GM21390 (cell line): Measurements from ENCODE around the gene DNASE1L2.
"Not testable (repeated sequence)": the region's sequence is repeated elsewhere in the genome, so short reads cannot be mapped to it uniquely, and the experiment has no call there.

Experiments
- ATAC-seq: cut with Tn5 transposase; IDR thresholded peaks from one replicate; pipeline ENCODE4 v1.9.1; 2021; ENCODE audit not compliant: unreplicated experiment

DNASE1L2 gene

DNA sequence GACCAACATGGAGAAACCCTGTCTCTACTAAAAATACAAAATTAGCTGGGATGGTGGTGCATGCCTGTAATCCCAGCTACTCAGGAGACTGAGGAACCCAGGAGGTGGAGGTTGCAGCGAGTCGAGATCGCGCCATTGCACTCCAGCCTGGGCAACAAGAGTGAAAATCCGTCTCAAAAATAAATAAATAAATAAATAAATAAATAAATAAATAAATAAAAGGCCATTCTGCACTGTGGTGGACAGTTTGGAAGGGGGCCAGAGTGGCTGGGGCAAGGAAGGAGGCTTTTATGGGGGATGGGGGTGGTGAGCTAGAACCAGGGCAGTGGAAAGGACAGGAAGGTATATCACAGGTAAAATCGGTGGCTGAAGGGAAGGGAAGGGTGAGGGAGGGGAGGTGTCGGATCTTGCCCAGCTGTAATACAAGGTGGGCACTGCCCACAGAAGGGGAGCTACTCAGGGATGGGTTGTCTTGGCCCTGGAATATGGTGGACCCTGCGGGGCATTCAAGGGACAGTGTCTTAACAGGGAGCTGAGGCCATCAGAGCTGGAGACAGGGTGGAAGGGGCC, 33.0 kb upstream of the DNASE1L2 start:
- not testable (repeated sequence) for ATAC-seq

DNA sequence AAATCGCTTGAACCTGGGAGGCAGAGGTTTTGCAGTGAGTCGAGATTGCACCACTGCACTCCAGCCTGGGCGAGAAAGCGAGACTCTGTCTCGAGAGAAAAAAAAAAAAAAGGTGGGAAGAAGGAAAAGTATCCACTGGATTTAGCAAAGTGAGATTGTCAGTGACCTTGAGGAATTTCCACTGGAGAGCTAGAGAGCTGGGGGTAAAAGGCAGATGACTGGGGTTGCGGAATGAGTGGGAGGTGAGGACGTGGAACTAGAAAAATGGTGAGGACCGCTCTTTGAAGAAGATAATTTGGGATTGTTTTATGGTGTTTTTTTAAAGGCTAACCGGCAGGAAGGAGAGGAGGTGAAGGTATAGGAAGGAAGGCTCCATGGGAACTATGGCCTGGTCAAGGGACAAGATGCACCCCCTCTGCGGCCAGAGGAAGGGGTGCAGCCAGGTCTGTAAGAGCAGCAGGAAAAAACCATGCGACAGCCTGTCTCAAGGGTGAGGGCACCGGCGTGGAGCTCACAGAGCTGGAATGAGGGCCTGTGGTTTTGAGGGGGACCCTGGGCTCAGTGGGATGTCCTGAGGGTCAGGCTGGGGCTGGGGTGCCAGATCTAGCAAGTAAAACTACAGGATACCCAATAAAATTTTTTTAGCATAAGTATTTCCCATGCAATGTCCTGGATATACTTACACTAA, 31.7 kb upstream of the DNASE1L2 start:
- no peak for ATAC-seq

DNA sequence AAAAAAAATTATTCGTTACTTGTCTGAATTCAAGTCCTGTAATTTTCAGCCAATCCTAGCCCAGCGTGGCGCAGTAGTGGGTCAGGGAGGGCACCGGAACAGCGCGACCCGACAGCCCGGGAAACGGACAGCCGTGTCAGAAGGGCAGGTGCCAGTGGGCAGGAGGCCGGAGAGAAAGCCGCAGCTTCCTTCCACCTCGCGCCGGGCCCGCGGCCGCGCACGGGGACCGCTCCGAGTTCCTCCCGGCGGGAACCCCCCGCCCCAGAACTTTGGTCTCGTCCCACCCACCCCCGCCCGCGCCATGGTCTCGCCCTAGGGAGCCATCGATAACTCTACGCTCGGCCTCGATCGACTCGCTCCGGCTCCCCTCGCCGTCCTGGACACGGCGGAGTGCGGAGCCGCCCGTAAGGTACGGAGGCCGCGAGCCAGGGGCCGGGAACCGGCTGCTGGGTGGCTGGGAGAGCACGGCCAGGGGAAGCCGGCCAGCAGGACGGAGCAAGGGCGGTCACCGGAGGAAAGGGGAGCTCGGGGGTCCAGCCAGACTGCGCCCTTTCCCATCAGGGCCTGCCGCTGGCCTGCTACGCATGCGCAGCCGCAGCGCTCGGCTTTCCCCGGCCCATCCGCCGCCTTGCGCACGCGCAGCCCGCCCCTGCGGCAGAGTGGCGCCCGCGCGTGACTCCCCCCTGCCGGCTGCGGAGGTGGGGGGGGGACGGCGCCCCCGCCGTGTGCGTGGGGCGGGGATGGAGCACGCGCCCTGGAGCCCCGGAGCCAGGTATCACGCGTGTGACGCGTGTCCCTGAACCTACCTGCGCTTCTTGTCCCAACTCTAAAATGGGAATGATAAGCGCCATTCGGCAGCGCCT, 30.9 kb upstream of the DNASE1L2 start, which contains the start of gene MLST8:
Gene MLST8 (plus strand): TSS at position 351 of the 863 bp plus-strand sequence. CDS start 632 bp downstream, outside the sequence.
- peak; percentile 51 for ATAC-seq

DNA sequence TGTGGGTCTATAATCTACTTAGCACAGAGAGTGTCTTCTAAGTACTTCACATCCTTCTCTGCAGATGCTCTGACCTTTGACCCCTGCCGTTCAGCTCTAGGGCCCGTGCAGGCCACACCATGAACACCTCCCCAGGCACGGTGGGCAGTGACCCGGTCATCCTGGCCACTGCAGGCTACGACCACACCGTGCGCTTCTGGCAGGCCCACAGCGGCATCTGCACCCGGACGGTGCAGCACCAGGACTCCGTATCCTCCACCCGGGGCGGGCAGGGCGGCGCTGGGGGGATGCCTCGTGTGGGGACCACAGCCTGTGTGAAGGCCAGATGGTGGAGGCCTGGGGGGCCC, 30.3 kb upstream of the DNASE1L2 start:
- ATAC-seq = peak; percentile 11

GRCh38 chr16:2206420-2206779, 29.8 kb upstream of the DNASE1L2 start:
- ATAC-seq = peak; percentile 6

- ATAC-seq = no peak
Observed at GRCh38 chr16:2206780-2207433, 29.3 kb upstream of the DNASE1L2 start.

- no peak for ATAC-seq
Observed at GRCh38 chr16:2207872-2208271, 28.4 kb upstream of the DNASE1L2 start.

DNA sequence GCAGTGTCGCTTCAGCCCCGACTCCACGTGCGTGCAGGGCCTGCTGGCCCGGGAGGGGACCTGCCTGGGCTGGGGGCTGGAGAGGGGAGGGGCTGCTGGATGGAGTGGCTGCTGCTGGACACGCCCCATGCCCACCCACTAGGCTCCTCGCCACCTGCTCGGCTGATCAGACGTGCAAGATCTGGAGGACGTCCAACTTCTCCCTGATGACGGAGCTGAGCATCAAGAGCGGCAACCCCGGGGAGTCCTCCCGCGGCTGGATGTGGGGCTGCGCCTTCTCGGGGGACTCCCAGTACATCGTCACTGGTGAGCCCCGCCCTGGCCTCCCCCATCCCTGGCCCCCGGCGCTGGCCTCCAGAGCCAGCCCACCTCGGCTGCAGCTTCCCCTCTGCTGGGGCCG, 27.9 kb upstream of the DNASE1L2 start:
- no peak for ATAC-seq

- no peak for ATAC-seq
Observed at GRCh38 chr16:2208772-2209171, 27.5 kb upstream of the DNASE1L2 start.

- no peak for ATAC-seq
Observed at GRCh38 chr16:2209258-2210008, 26.8 kb upstream of the DNASE1L2 start.

- no peak for ATAC-seq
Observed at GRCh38 chr16:2210009-2210332, 26.3 kb upstream of the DNASE1L2 start.

DNA sequence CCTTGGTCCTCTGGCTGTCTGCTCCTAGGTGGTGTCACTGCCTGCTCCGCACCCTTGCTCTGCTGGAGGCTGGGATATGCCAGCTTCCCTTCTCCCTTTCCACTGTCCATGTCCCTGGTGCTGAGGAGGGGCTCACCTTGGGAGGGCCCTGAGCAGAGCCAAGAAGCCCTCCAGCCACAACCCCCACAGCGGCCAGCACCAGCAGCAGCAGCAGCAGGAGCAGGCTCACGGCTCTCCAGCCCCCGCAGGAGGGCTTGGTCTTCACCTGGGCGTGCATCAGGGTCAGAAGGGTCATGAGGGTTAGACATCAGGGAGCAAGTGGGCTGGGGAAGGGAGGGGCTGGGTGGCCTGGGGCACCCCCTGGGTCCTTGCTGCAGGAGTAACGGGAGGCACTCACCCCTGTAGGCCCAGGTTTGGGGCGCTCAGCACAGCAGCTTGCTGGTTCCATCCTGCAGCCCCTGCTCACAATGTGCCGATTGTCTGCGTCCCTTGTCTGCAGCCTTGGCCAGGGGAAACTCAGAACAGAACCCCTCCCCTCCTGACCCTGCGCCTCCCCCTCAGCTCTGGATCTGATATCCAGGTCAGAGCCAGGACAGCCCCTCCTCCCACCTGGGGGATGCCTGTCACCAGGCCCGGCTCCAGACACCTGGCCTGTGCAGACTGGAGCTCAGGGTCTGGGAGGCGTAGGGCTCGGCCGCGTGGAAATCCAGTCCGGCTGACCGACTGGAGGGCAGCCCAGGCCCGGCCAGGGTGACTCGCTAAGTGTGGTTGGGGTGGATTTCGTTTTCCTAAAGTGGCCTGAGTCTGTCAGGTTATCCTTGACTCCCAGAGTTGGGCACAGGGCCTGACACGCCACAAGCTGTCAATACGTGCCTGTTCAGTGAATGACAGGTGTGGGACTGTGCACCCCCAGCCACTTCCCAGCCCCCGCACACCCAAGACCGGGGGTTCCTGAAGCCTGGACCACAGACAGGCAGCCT, 25.6 kb upstream of the DNASE1L2 start, which contains the start of gene BRICD5:
Gene BRICD5 (minus strand): TSS at position 478 of the 980 bp plus-strand sequence. CDS start 30 bp downstream, at position 448.
- ATAC-seq = no peak

DNA sequence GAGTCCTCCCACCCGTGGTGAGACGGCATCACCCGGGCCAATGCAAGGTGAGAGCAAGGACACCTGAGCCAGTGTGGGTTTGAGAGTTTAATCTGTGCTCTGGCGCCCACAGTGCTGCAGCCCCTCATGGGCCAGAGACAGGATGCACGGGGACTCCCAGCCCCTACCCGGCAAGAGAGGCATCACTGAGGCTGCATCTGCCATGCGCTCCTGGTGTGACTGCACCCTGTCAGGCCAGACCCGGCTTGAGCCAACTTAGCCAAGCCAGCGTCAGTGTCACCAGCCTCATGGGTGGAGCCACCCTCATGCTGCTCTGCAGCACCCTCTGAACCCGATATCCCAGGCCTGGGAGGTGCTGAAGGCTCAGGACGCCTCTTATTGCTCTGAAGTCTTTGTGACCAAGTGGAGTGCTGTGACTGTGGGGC, 24.3 kb upstream of the DNASE1L2 start:
- ATAC-seq = no peak

DNA sequence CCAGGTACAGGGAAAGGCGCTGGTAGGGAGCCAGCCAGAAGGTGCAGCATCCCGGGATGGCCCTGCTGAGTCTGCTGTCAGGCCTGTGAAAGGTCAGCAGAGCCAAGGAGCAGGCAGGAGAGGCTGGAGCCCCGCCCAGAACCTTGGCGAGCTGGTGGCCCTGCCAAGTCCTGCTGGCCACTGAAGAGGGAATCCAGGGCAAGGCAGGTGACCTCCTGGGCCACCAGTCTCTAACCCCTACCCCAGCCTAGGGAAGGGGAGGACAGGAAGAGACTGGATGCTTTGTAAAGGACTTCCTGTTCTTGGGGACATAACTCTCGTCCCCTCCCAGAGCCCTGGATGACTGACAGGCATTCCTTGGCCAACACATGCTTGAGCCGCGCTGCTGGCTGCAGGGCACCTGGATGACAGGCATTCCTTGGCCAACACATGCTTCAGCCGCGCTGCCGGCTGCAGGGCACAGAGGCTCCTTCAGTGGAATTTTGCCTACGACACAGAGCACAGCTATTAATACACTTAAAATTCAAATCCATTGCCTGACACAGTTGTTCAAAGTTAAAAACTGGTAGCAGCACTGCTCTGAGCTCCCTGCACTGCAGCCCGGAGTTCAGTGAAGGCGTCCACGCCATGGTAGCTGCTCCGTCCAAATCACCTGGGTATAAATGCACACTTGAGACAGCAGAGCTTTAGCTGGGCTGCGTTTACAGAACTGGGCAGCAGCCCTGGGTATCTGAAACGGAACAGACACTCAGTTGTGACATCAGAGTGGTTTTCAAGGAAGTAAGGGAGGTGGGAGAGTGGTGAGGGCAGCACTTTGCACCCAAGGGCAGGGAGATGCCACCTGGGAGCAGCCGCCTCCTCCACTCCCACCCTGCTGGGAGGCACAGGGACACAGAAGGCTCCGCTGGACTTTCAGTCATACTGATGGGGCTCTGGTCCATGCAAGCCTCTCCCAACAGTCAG, 23.6 kb upstream of the DNASE1L2 start:
- no peak for ATAC-seq

GRCh38 chr16:2213817-2214718, 22.2 kb upstream of the DNASE1L2 start:
- ATAC-seq = no peak

DNA sequence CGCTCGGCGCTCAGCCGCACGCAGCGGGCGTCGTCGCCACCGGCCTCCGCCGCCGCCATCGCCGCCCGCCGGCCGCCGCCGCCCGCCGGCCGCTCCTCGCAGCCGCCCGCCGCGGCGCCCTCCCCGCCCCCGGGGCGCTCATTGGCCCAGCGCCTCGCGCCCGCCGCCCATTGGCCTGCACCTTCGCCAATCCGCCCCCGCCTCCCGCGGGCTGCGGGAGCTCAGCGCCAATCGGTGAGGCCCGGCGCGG, 21.6 kb upstream of the DNASE1L2 start, which contains the start of gene PGP:
Gene PGP (minus strand): TSS at position 122 of the 250 bp plus-strand sequence. CDS start 63 bp downstream, at position 59.
- peak; percentile 71 for ATAC-seq

- no peak for ATAC-seq
Observed at GRCh38 chr16:2216330-2216729, 19.9 kb upstream of the DNASE1L2 start.
